OCI-LY1 (cell line): Measurements from ENCODE around the gene C19orf33.

Experiments
- H2AFZ ChIP-seq: fragments of 200-600 bp; sonication (generic), shearing (Covaris generic); 2 replicates; pipeline ENCODE4 v1.6.0; 2014; ENCODE audit warnings: antibody characterized with exemption, mild to moderate bottlenecking, low read length
- H3F3A ChIP-seq: fragments of 200-600 bp; sonication (generic), shearing (Covaris generic); 2 replicates; pipeline ENCODE4 v1.6.0; 2014; ENCODE audit warnings: mild to moderate bottlenecking, antibody characterized with exemption, low read length, moderate library complexity; ENCODE audit not compliant: insufficient read depth
- H3K27ac ChIP-seq: fragments of 200-600 bp; sonication (generic); 2 replicates; pipeline ENCODE4 v1.5.1; 2014; ENCODE audit warnings: low read length, mixed run types, mild to moderate bottlenecking, low read depth; ENCODE audit not compliant: poor library complexity, severe bottlenecking
- H3K27me3 ChIP-seq: fragments of 200-600 bp; sonication (generic); 2 replicates; pipeline ENCODE4 v1.6.0; 2014; ENCODE audit warnings: antibody characterized with exemption, mild to moderate bottlenecking, low read length, moderate library complexity; ENCODE audit not compliant: insufficient read depth
- H3K36me3 ChIP-seq: fragments of 200-600 bp; sonication (generic); 2 replicates; pipeline ENCODE4 v1.6.1; 2014; ENCODE audit warnings: mild to moderate bottlenecking, antibody characterized with exemption, low read length, moderate library complexity, mixed read lengths; ENCODE audit not compliant: insufficient read depth
- H3K4me1 ChIP-seq: fragments of 200-600 bp; sonication (generic); 2 replicates; pipeline ENCODE4 v1.5.1; 2014; ENCODE audit warnings: mild to moderate bottlenecking, low read length, moderate library complexity; ENCODE audit not compliant: insufficient read depth, severe bottlenecking
- H3K4me2 ChIP-seq: fragments of 200-600 bp; sonication (generic), shearing (Covaris generic); 2 replicates; pipeline ENCODE4 v1.6.1; 2014; ENCODE audit warnings: low read length
- H3K4me3 ChIP-seq: fragments of 200-600 bp; sonication (generic); 2 replicates; pipeline ENCODE4 v1.5.1; 2014; ENCODE audit warnings: low read length, low read depth, mild to moderate bottlenecking, mixed read lengths; ENCODE audit not compliant: poor library complexity, severe bottlenecking
- H3K79me2 ChIP-seq: fragments of 200-600 bp; shearing (Covaris generic); 2 replicates; pipeline ENCODE4 v1.6.1; 2016; ENCODE audit warnings: mixed run types, low read length, mixed read lengths; ENCODE audit not compliant: insufficient read depth
- H3K9ac ChIP-seq: fragments of 200-600 bp; sonication (generic), shearing (Covaris generic); 2 replicates; pipeline ENCODE4 v1.6.1; 2014; ENCODE audit warnings: mild to moderate bottlenecking, low read length, mixed read lengths
- H3K9me2 ChIP-seq: fragments of 200-600 bp; sonication (generic), shearing (Covaris generic); 2 replicates; pipeline ENCODE4 v1.6.1; 2014; ENCODE audit warnings: low read depth, mild to moderate bottlenecking, low read length, mixed read lengths
- H3K9me3 ChIP-seq: fragments of 200-600 bp; shearing (Covaris generic); 2 replicates; pipeline ENCODE4 v1.6.1; 2014; ENCODE audit warnings: low read length, mixed read lengths
- H4K20me1 ChIP-seq: fragments of 200-600 bp; sonication (generic), shearing (Covaris generic); 2 replicates; pipeline ENCODE4 v1.6.0; 2016; ENCODE audit warnings: mild to moderate bottlenecking, low read length; ENCODE audit not compliant: insufficient read depth
- EZH2 ChIP-seq: fragments of 200-600 bp; sonication (generic), shearing (Covaris generic); IDR thresholded peaks from 2 replicates; pipeline ENCODE4 v1.8.0; 2017; ENCODE audit warnings: borderline replicate concordance, mixed run types, mild to moderate bottlenecking, antibody characterized with exemption, low read length, moderate library complexity, mixed read lengths
- TF ChIP-seq, protein P1 (sequence below): fragments of 200-600 bp; sonication (generic), shearing (Covaris generic); IDR thresholded peaks from 2 replicates; pipeline ENCODE4 v1.5.1; 2017; ENCODE audit warnings: mild to moderate bottlenecking, antibody characterized with exemption, low read length, moderate library complexity, mixed read lengths

Gene C19orf33

DNA sequence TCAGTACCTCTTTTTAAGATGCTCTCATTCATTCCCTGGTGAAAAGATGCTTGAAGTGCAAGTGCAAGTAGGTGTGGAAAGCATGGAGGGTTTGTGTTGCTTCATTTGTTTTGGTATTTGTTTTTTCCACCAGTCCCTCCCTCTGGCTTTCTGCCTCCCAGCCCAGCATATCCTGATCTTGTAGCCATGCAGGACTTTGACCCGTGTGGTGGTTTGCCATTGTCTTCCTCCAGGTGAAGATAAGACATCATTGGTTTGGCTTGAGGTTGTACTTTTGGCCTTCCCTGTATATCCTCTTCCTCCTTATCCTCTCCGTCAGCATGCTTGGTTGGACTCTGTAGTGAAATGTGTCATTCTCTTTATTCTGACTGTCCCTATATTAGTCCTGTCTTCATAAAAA, 30.6 kb upstream of the C19orf33 start:
- Histone ChIP-seq H3K9me2 (no peaks in the 10 kb centered on the region), H2AFZ (no peak overlapping the region), H3K9ac (no peak overlapping the region), H3K27me3 (no peaks in the 10 kb centered on the region), H3K4me2 (no peak overlapping the region), H4K20me1 (no peaks in the 10 kb centered on the region), H3F3A (no peaks in the 10 kb centered on the region), H3K79me2 (peaks cover 49% of the 10 kb centered on the region), H3K4me3 (no peak overlapping the region), H3K36me3 (peaks cover 3% of the 10 kb centered on the region; the same call in 1 of the 2 replicates), H3K4me1 (peaks cover 31% of the 10 kb centered on the region), H3K9me3 (no peaks in the 10 kb centered on the region), H3K27ac (no peak overlapping the region)
- TF ChIP-seq, protein P1, sequence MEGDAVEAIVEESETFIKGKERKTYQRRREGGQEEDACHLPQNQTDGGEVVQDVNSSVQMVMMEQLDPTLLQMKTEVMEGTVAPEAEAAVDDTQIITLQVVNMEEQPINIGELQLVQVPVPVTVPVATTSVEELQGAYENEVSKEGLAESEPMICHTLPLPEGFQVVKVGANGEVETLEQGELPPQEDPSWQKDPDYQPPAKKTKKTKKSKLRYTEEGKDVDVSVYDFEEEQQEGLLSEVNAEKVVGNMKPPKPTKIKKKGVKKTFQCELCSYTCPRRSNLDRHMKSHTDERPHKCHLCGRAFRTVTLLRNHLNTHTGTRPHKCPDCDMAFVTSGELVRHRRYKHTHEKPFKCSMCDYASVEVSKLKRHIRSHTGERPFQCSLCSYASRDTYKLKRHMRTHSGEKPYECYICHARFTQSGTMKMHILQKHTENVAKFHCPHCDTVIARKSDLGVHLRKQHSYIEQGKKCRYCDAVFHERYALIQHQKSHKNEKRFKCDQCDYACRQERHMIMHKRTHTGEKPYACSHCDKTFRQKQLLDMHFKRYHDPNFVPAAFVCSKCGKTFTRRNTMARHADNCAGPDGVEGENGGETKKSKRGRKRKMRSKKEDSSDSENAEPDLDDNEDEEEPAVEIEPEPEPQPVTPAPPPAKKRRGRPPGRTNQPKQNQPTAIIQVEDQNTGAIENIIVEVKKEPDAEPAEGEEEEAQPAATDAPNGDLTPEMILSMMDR = no peak

DNA sequence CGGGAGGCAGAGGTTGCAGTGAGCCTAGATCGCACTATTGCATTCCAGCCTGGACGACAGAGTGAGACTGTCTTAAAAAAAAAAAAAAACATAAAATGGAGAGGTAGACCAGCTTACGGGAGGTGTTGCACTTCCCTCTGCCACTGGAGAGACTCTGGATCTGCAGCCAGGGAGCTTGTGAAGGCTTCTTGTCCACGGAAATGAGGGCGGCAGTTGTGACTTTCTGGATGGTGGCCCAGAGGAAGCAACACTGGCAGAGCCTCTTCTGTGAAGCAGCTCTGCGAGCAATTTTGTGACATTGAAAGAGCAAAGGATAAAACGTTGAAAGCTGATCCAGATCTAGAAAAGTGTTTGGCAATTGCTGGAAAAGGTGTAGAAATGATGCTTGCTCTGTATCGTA, 29.3 kb upstream of the C19orf33 start:
- H3K4me1 ChIP-seq = peaks cover 22% of the 10 kb centered on the region
- no peak overlapping the region for H2AFZ ChIP-seq
- no peaks in the 10 kb centered on the region for H4K20me1 ChIP-seq

DNA sequence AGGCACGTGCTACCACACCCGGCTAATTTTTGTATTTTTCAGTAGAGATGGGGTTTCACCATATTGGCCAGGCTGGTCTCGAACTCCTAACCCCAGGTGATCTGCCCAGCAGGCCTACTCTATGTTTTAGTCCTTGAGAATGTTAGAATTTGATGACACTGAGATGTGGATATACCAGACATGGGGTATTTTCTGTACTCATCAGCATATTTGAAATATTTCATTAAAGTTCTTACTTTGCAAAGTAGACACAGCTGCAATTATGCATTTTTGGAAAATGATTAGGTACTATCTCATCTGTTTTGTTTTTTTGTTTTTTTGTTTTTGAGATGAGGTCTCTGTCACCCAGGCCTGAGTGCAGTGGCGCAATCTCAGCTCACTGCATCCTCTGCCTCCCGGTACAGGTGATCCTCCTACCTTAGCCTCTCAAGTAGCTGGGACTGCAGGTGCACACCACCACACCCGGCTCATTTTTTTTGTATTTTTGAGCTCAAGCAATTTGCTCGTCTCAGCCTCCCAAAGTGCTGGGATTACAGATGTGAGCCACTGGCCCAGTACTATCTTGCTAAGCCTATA, 27.0 kb upstream of the C19orf33 start:
- no peak overlapping the region for H3K4me2 ChIP-seq
- peaks cover 20% of the 10 kb centered on the region for H3K4me1 ChIP-seq
- no peaks in the 10 kb centered on the region for H3K9me3 ChIP-seq
- no peak overlapping the region for H3K4me3 ChIP-seq
- H3K9me2 ChIP-seq = no peaks in the 10 kb centered on the region
- no peaks in the 10 kb centered on the region for H3K27me3 ChIP-seq
- TF ChIP-seq, protein P1 = no peak
- TF ChIP-seq EZH2 = no peak
- no peak overlapping the region for H3K9ac ChIP-seq
- no peak overlapping the region for H2AFZ ChIP-seq
- H3K27ac ChIP-seq = no peak overlapping the region
- peaks cover 39% of the 10 kb centered on the region for H3K79me2 ChIP-seq
- H4K20me1 ChIP-seq = no peaks in the 10 kb centered on the region
- H3K36me3 ChIP-seq = peaks cover 11% of the 10 kb centered on the region; the same call in 1 of the 2 replicates
- H3F3A ChIP-seq = no peaks in the 10 kb centered on the region

More for the DNA sequence above, 29.3 kb upstream of the C19orf33 start:
- Histone ChIP-seq H3K27ac (no peak overlapping the region), H3K27me3 (no peaks in the 10 kb centered on the region), H3K79me2 (peaks cover 49% of the 10 kb centered on the region), H3K9me2 (no peaks in the 10 kb centered on the region), H3K4me2 (no peak overlapping the region), H3F3A (no peaks in the 10 kb centered on the region), H3K36me3 (peaks cover 3% of the 10 kb centered on the region; the same call in 1 of the 2 replicates), H3K9ac (no peak overlapping the region), H3K9me3 (no peaks in the 10 kb centered on the region), H3K4me3 (no peak overlapping the region)
- TF ChIP-seq, protein P1 = no peak
- no peak for TF ChIP-seq EZH2
